ENCODE measurements around the gene AIM2.
A peak's percentile ranks its signal among the peaks of the same experiment; 100 is the strongest.

- TF ChIP-seq CTCF (IDR thresholded peaks at IDR 0.05) (peak; percentile 65), EP300 (IDR thresholded peaks at IDR 0.05) (no peak), MAFK (IDR thresholded peaks at IDR 0.05; ENCODE audit: partially characterized antibody) (no peak), REST (IDR thresholded peaks at IDR 0.05) (no peak), RFX5 (IDR thresholded peaks at IDR 0.05) (no peak), CEBPB (IDR thresholded peaks at IDR 0.05) (no peak), BHLHE40 (IDR thresholded peaks at IDR 0.05; ENCODE audit: low read depth, low read length) (no peak), SMC3 (IDR thresholded peaks at IDR 0.05) (peak; percentile 32; the same call in 2 of the 3 replicates), POLR2A (IDR thresholded peaks at IDR 0.05; ENCODE audit: low read length) (no peak), NR3C1 (IDR thresholded peaks at IDR 0.05) (no peak)
- TF ChIP-seq, protein P1, sequence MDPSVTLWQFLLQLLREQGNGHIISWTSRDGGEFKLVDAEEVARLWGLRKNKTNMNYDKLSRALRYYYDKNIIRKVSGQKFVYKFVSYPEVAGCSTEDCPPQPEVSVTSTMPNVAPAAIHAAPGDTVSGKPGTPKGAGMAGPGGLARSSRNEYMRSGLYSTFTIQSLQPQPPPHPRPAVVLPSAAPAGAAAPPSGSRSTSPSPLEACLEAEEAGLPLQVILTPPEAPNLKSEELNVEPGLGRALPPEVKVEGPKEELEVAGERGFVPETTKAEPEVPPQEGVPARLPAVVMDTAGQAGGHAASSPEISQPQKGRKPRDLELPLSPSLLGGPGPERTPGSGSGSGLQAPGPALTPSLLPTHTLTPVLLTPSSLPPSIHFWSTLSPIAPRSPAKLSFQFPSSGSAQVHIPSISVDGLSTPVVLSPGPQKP (IDR thresholded peaks at IDR 0.05; ENCODE audit: low read depth, low read length): no peak
Measured at GRCh38 chr1:159071970-159072582, 4.5 kb downstream of the AIM2 start.

All from A549 (cell line).